Esophagus squamous epithelium (tissue), 4 donors: ENCODE data around the gene UMOD.

Experiments used
- POLR2A ChIP-seq, 4 donors: fragments of 450-650 bp; IDR thresholded peaks; one replicate each; pipeline ENCODE4 v1.6.1; 2017; ENCODE audit warnings: antibody characterized with exemption in 4 of 4, mild to moderate bottlenecking in 4 of 4, moderate library complexity in 3 of 4
- TF ChIP-seq, protein P1 (sequence below), 6 experiments: fragments of 450-650 bp in 4 of 6; fragments of 200-600 bp in 2 of 6; sonication (generic) in 2 of 6; IDR thresholded peaks; one replicate each; pipeline ENCODE4 v1.5.1; 2016 to 2019; ENCODE audit warnings: antibody characterized with exemption in 6 of 6, mild to moderate bottlenecking in 4 of 6, moderate library complexity in 4 of 6

DNA sequence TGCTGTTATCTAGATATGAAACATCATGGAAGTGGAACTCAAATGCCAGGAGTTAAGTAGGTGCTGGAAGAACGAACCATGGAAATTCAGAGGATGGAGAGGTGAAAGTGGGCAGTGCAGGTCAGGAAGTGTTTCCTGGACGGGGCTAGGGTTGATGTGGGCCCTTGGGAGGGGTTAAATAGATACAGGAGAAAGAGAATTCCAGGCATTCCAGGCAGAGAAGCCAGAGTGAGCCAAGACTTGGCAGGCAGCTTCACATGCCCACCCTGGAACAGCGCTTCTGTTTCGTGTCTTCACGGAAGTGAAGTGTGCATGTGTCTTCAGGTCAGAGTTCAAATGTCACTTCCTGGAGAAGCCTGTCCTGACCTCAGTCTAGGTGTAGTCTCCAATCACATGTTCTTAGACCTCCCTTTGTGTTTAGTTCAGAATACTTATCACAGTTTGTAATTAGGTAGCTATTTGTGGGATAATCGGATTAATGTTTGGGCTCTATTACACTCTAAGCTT, 66.5 kb downstream of the UMOD start:
- TF ChIP-seq, protein P1, sequence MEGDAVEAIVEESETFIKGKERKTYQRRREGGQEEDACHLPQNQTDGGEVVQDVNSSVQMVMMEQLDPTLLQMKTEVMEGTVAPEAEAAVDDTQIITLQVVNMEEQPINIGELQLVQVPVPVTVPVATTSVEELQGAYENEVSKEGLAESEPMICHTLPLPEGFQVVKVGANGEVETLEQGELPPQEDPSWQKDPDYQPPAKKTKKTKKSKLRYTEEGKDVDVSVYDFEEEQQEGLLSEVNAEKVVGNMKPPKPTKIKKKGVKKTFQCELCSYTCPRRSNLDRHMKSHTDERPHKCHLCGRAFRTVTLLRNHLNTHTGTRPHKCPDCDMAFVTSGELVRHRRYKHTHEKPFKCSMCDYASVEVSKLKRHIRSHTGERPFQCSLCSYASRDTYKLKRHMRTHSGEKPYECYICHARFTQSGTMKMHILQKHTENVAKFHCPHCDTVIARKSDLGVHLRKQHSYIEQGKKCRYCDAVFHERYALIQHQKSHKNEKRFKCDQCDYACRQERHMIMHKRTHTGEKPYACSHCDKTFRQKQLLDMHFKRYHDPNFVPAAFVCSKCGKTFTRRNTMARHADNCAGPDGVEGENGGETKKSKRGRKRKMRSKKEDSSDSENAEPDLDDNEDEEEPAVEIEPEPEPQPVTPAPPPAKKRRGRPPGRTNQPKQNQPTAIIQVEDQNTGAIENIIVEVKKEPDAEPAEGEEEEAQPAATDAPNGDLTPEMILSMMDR (IDR thresholded peaks at IDR 0.05): no peak
- TF ChIP-seq POLR2A (IDR thresholded peaks at IDR 0.05): no peak
